Inferior parietal cortex (tissue), 1 donor: ENCODE measurements around the gene ARHGAP35.
"Not testable (repeated sequence)": the region's sequence is repeated elsewhere in the genome, so short reads cannot be mapped to it uniquely, and the experiment has no call there.

Experiments
- DNase-seq: peaks from one replicate; pipeline ENCODE4 v3.0.0-alpha.2; 2016; ENCODE audit errors: extremely low spot score

Gene ARHGAP35

DNA sequence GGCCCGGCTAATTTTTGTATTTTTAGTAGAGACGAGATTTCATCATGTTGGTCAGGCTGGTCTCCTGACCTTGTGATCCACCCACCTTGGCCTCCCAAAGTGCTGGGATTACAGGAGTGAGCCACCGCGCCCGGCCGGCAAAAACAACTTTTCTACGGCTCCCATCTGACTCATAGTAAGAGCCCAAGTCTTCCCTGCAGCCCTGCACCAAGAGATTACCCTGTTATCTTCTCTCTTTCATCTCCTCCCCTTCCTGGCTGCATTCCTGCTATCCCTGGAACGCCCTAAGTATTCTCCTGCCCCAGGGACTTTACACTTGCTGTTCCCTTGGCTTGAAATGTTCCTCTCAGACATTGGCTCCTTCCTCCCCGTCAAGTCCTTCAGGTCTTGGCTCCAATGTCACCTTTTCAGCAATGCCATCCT is 16.7 kb upstream of the ARHGAP35 start:
- no peak for DNase-seq

GRCh38 chr19:46845959-46846459 is 14.8 kb upstream of the ARHGAP35 start:
- DNase-seq: no peak

GRCh38 chr19:46847528-46847927 is 13.3 kb upstream of the ARHGAP35 start:
- DNase-seq: no peak

DNA sequence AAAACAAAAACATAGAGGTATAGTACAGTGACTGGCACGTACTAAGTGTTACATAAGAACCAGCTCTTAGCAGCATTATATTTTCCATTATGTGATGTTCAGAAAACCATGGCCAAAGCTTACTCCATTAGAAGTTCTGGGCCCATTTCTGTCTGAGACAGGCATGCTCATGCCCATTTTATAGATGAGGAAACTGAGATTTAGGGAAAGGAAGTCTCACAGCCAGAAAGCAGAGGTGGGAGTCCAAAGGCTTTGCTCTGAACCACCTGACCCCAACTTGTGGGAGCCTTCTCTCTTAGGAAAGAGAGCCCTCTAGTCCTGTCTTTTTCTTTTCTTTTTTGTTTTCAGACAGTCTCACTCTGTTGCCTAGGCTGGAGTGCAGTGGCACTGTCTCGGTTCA is 12.4 kb upstream of the ARHGAP35 start:
- no peak for DNase-seq

- no peak for DNase-seq
These were observed 11.2 kb upstream of the ARHGAP35 start for GRCh38 chr19:46849610-46850009.

GRCh38 chr19:46850228-46851203 is 10.3 kb upstream of the ARHGAP35 start, which contains the start of gene AP2S1:
TSS of gene AP2S1 (minus strand) at chr19:46850846. CDS start at chr19:46850766, 80 bp downstream.
- peak; percentile 100 for DNase-seq

DNA sequence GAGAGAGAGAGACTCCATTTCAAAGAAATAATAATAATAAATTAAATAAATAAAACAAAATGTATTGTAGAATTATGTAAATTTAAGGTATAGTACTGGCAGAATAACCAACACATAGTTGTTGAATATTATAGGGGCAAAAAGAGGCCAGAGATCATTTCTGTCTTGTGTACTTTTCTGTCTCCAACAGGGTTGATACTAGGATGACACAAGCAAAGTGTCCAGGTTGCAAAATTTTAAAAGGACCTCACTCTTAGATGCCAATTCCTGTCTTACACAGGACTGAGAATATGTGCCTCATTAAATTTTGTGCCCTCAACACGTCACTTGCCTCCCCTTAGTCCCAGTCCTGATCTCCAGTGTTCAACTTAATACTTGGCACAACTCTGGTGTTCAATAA is 8.0 kb upstream of the ARHGAP35 start:
- DNase-seq: no peak

DNA sequence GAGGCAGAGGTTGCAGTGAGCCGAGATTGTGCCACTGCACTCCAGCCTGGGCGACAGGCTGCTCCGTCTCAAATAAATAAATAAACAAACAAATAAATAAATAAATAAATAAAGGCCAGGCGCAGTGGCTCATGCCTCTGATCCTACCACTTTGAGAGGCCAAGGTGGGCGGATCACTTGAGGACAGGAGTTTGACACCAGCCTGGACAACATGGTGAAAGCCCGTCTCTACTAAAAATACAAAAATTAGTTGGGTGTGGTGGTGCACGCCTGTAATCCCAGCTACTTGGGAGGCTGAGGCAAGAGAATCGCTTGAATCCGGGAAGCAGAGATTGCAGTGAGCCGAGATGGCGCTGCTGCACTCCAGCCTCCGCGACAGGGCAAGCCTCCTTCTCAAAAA is 6.1 kb upstream of the ARHGAP35 start:
- DNase-seq: not testable (repeated sequence)

DNA sequence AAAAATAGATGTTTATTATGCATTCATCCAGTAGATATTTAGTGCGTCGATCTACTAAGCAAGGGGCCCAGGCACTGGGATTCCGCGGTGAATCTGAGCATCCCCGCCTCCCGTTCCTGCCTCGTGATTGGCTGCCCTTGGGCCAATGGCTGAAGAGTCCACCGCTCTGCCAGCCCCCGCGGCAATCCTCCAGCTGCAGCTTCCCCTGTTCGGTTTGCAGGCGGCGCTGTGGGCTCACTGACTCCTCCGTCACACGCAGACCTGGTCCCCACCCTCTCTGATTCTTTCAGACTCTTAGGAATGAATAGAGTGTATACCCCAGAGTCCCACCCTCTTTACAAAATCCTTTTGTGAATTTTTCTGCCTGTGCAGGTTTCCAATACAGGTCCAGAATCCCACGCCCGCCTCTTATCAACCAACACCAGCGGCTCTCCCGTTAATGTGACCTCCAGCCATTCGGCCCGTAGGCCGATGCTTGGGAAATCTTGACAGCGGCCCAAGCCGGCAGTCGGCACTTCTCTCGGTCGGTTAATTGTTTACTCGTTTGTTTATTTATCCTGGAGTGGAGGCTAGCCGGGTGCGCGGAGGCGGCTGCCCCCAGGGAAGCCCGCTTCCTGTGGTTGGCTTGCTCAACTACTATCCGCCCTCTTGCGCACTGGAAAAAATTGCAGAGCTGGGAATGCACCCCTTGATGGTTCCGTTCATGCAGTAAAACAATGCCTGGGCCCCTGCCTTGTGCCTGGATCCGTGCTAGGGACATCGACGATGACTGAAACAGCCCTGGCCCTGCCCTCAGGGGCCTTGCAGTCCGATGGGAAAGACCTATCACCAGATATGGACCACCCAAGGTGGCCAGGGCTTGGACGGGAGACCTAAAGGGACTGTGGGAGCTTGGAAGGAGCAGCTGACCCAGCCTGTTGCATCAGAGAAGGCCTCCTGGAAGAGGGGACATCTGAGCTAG is 4.5 kb upstream of the ARHGAP35 start:
- peak; percentile 95 for DNase-seq

GRCh38 chr19:46859637-46860124 is 1.1 kb upstream of the ARHGAP35 start:
- DNase-seq: no peak

DNA sequence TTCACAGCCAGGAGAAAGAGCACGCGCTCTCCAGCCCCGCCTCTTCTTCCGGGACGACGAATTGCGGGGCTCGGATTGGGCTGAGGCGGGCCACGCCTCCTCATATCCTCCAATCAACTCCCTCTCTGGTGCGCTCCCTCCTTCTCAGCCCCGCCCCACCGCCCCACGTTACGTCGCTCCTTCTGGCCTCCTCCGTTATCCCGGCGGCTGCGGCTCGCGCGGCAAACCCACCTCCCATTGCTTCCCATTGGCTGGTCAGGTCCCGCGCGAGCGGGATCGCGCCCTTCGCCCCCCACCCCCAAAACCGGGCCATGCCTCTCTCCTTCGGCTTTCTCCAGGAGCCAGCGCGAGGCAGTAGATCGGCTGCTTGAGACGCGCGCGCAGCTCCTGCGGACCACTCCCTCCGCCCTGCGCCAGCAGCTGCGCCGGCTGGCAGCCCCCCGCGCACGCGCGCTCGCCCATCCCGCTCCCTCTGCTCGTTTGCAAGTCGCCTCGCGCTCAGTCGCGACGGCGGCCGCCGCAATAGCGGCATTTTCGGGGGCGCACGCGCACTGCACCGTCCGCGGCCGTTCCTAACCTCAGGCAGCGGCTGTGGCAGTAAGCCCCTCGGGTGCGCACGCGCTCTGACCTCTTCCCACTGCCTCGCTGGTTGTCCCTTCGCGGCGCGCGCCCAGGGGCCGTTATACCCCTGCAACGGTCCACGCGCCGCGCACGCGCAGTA is 512 bp upstream of the ARHGAP35 start:
- peak; percentile 96 for DNase-seq

DNA sequence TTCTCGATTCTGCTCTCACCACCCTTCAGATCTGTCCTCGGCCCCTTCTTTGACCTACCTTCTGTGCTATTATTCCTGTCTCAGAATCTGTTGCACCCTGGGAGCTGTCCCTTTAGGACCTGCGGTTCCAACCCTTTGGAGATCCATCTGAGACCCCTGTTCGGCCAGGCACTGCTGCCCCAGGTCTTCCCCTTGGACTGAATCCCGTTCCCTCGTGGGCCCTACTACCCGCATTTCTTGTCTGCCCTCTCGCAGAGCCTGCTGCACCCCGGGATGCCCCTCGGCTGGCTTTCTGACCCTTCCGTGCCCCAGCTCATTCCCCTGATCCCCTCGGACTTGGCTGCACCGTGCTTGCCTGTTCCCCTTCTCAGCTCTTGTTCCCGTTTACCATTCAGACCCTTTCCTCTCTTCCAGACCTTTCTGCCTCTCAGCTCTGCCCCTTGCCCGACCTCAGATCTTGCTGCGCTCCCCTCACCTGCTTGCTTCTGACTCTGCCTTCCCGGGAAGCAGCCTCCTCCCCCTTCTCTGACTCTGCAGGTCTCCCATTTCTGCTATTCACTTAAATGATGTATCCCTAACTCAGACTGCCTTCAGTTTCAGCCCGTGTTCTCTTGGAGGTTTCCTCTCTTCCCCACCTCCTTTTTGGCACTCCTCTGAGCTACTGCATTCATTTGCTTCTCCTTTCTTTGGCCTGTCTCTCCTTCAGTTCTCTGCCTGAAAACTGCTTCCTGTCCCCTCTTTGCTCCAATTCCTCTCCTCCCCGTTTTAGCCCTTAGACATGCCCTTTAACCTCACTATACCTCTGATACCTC is 1.1 kb downstream of the ARHGAP35 start:
- no peak for DNase-seq

DNA sequence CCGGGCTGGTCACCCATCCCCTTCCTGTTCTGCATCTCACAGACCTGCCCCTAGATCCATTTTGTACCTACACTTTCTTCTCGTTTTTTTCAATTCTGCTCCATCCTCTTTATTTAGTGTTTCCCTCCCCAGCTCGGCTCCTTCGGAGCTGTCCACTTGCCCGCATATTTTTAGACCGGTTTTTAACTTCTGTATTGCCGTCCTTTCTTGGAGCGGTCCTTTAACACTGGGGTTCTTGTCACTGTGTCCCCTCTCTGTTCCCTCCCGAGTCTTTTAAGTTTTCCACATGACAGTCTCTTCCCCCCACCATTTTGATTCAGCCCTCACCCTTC is 1.7 kb downstream of the ARHGAP35 start:
- no peak for DNase-seq

DNA sequence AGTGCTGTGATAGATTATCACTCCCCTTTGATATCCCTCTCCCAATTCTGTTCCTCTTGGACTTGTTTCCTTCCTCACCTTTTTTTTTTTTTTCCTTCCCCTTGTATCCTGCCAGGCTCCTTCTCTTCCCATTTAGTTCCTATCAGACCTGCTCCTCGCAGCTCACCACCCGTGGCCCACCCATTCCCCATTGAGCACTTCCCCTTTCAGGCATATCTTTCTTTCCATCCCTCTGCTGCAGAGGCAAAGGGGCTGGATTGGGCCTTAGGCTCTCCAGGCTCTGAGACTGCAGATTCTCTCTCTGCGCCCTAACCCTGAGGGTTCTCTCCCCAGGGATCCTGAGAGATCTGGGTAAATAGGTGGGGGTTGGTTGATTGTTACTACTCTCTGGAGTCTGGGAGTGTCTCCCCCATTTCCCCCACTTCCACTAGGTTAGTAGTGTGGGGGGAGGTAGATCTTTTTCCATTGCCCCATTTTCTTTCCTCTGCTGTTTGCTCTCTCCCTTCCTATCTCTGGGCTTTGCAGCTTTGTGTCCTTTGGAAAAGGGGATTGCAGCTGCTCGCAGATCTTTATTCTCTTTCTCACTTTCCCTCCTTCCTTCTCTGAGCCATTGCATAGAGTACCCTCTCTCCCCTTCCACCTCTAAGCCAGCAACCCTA is 2.3 kb downstream of the ARHGAP35 start:
- no peak for DNase-seq

DNA sequence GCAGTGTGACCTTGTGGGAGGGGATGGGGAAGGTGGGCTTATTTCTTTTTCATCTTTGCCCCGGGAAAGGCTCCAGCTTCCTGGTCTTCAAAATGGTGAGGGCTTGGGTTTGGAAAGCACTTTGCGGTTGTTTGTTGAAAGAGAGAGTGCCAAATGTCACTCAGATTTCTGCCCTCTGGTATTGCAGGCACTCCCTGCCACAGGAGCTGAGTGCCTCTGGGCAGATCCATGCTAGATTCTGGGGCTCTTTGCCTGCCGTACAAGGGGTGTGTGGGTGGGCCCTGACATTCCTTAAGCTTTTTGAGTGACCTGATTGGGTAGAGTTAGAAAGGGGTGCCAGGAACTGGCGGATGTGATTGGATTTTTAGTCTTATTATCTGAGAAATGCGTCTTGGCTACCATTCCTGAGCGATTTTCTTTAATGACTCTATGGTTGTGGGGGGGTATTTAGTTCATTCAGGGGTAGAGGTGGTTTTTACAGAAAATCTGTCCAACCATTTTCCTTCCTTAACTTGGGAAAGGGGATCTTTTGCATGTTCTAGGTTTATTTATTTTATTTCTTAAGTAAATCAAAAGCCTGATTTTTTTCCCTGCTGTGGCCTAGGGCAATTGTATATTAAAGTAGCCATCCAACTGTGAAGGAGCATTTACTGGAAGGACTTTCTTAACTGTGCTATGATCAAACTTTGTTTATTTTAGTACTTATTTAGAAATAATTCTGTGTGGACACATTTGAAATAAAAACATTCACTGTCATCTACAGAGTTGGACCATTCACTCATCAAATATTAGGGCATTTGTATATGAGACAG is 3.2 kb downstream of the ARHGAP35 start:
- no peak for DNase-seq

DNA sequence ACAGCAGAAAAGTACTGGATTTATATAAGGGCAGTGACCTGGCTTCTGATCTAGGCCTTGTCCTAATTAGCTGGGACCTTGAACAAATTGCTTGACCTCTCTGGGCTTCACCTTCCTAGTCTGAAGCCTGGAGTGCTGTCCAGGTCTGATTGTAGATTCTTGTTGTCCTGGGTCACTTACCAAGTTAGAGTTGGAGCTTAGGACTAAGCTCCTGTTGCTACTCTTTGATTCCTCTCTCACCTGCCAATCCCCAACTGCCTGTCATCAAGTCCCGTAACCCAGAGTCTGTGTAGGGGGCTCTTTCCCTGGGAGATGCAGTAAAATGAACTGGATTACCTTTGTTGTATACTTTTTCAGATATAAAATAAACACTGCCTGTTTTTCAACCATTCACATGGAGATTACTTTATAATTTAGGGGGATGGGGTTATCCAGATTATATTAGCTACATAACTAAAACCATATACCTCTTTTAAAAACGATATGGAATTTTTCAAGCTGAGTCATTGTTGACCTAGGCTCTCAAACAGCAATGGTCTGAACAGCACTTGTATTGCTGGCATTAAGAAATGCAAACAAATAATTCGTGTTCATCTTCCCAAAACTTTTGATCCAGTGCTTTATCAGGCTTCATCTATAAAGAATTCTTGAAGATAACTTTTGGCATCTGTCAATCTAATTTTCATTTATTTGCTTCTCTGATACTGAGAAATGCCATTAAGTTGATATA is 5.8 kb downstream of the ARHGAP35 start:
- no peak for DNase-seq

DNA sequence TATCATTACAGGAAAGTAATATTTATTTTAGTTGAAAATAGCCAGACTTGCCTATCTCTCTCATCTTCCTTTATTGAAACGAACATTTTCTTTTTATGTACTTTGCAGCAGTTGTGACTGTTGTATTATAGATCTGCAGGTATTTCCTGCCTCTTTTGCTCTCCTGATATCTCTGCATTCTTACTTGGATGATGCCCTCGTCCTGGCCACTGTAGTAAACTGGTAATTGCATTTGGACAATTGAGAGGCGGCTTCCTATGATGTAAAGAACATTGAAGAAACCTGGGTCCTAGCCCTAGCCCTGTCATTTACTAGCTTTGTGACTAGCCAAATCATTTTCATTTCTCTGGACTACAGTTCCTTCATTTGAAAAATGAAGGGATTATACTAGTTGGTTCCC is 6.4 kb downstream of the ARHGAP35 start:
- no peak for DNase-seq

DNA sequence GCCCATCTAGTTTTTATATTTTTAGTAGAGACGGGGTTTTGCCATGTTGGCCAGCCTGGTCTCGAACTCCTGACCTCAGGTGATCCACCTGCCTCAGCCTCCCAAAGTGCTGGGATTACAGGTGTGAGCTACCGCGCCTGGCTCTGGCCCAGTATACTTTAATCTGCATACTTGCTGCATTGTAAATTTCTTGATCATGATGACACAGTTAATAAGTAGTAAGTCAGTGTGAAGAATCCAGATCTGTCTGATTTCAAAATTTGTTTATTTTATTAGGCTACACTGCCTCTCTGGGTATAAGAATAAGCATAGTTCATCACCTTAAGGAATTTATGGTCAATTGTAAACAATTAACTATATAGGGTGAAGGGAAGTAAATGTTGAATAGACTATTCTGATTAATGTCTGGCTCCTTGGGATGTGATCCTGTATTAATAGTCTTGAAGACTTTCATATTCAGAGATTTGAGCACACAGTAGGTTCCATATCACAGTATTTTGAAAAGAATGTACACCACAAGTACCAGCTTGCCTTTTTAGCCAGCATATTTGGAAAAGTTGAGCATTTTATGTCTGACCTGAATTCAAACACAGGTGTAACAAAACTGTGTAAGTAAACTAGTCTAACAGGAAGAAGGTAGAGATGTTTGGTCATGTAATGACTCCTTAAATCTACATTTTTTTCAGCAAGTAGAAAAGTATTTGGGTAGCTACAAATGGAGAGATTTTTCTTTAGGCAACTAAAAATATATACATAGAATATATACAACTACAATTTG is 7.4 kb downstream of the ARHGAP35 start:
- DNase-seq: no peak
